GOT3 (cell line): ENCODE data around the gene TLN1.

Experiments used
- DNase-seq: peaks from one replicate; lab custom pipeline; 2025; ENCODE audit warnings: mixed read lengths; lab: John Stamatoyannopoulos, UW

The TLN1 gene

DNA sequence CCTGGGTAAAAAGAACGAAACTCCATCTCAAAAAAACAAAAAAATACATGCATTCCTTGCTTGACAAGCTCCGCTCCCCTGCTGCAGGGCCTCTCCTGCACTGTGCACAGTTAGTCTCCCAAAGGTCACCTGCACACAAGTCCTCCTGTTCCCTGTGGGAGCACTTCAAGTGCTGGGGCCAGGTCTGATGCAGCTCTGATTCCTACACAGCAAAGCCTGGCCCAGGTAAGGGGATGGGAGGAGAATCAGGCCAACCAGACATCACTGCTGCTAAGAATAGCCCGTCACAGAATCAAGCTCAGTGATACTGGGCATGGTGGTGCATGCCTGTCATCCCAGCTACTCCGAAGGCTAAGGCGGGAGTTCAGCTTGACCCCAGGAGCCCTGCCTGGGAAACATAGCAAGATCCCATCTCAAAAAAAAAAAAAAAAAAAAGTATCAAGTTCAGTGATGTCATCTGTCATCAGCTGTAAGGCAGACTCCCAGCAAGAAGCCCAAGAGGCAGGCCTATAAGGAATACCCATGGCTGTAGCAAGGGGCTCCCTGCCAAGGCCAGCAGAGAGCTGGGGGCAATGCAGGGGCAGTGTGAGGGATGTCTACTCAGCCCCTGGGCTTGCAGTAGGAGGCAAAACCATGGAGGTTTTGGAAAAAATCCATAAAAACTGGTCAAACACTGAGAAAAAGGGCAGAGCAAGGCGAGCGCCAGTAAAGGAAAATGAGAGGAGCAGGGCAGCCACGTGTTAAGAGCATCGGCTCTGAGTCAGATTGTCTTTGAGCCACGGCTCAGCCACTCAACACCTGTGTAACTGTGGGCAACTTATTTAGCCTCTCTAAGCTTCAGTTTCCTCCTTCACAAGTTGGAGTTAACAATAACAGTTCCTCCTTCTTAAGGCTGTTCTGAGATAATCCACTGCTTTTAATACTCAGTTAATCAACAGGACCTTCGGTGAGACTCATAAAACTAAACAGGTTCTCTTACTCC is 45.5 kb downstream of the TLN1 start:
- no peak for DNase-seq

DNA sequence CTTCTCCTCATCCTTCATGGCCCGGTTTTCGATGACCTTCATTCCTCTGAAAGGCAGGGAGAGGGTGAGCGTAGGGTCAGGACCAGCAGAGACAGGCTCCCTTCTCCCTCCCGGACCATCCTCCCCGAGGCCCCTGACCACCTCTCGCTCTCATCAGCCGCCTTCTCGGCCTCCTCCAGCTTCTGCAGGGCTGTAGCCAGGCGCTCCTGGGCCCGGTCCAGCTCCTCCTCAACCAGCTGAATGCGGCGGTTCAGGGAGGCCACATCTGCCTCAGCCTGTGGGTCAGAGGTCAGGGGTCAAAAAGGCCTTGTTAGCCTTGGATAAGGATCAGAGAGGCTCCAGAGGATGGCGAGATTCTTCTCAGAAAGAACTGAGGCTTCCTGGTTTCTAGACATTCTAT is 46.5 kb downstream of the TLN1 start:
- no peak for DNase-seq

- no peak for DNase-seq
Measured at GRCh38 chr9:35684921-35685320, 47.1 kb downstream of the TLN1 start.

GRCh38 chr9:35683323-35683722 is 48.7 kb downstream of the TLN1 start:
- DNase-seq, result no peak

GRCh38 chr9:35682520-35683315 is 49.3 kb downstream of the TLN1 start:
- no peak for DNase-seq

- no peak for DNase-seq
Measured at GRCh38 chr9:35682051-35682450, 49.9 kb downstream of the TLN1 start.

GRCh38 chr9:35681341-35682002 is 50.5 kb downstream of the TLN1 start:
- no peak for DNase-seq

DNA sequence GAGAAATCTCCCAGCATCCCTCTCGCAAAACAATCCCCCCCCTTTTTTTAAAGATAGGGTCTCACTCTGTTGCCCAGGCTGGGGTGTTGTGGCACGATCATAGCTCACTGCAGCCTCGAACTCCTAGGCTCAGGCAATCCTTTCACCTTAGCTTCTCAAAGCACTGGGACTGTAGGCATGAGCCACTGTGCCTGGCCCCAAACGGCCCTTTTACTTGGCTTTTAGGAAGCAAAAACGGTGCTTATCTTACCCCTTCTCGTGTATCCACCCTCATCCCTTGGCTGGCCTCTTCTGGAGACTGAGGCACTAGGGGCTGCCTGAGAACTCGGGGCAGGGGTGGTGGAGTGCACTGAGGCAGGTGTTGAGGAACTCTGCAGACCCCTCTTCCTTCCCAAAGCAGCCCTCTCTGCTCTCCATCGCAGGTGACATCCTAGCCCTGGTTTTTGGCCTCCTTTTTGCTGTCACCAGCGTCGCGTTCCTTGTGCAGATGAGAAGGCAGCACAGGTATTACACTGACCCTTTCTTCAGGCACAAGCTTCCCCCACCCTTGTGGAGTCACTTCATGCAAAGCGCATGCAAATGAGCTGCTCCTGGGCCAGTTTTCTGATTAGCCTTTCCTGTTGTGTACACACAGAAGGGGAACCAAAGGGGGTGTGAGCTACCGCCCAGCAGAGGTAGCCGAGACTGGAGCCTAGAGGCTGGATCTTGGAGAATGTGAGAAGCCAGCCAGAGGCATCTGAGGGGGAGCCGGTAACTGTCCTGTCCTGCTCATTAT is 51.5 kb downstream of the TLN1 start:
- no peak for DNase-seq

DNA sequence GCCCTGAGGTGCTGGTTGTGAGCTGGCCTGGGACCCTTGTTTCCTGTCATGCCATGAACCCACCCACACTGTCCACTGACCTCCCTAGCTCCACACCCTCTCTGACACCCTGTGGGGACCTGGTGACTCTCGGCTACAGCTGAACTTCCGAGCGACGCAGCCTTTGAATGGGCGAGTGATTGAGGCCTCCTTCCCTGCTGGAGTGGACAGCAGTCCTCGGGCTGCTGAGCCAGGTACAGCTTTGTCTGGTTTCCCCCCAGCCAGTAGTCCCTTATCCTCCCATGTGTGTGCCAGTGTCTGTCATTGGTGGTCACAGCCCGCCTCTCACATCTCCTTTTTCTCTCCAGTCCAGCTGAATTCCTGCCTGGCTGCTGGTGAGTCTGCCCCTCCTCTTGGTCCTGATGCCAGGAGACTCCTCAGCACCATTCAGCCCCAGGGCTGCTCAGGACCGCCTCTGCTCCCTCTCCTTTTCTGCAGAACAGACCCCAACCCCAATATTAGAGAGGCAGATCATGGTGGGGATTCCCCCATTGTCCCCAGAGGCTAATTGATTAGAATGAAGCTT is 52.1 kb downstream of the TLN1 start:
- no peak for DNase-seq

DNA sequence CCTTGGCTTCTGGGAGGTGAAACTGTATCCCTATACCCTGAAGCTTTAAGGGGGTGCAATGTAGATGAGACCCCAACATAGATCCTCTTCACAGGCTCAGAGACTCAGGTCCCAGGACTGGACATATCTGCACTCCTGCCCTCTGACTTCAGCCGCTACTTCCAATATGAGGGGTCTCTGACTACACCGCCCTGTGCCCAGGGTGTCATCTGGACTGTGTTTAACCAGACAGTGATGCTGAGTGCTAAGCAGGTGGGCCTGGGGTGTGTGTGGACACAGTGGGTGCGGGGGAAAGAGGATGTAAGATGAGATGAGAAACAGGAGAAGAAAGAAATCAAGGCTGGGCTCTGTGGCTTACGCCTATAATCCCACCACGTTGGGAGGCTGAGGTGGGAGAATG is 52.9 kb downstream of the TLN1 start:
- no peak for DNase-seq

DNA sequence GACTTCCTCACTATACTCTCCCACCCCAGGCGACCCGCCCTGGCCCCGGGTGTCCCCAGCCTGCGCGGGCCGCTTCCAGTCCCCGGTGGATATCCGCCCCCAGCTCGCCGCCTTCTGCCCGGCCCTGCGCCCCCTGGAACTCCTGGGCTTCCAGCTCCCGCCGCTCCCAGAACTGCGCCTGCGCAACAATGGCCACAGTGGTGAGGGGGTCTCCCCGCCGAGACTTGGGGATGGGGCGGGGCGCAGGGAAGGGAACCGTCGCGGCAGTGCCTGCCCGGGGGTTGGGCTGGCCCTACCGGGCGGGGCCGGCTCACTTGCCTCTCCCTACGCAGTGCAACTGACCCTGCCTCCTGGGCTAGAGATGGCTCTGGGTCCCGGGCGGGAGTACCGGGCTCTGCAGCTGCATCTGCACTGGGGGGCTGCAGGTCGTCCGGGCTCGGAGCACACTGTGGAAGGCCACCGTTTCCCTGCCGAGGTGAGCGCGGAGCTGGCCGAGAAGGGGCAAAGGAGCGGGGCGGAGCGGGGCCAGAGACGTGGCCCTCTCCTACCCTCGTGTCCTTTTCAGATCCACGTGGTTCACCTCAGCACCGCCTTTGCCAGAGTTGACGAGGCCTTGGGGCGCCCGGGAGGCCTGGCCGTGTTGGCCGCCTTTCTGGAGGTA is 56.1 kb downstream of the TLN1 start:
- no peak for DNase-seq

- DNase-seq, result no peak
Measured at GRCh38 chr9:35675204-35675603, 56.8 kb downstream of the TLN1 start.

- no peak for DNase-seq
Measured at GRCh38 chr9:35674025-35674361, 58.0 kb downstream of the TLN1 start.

DNA sequence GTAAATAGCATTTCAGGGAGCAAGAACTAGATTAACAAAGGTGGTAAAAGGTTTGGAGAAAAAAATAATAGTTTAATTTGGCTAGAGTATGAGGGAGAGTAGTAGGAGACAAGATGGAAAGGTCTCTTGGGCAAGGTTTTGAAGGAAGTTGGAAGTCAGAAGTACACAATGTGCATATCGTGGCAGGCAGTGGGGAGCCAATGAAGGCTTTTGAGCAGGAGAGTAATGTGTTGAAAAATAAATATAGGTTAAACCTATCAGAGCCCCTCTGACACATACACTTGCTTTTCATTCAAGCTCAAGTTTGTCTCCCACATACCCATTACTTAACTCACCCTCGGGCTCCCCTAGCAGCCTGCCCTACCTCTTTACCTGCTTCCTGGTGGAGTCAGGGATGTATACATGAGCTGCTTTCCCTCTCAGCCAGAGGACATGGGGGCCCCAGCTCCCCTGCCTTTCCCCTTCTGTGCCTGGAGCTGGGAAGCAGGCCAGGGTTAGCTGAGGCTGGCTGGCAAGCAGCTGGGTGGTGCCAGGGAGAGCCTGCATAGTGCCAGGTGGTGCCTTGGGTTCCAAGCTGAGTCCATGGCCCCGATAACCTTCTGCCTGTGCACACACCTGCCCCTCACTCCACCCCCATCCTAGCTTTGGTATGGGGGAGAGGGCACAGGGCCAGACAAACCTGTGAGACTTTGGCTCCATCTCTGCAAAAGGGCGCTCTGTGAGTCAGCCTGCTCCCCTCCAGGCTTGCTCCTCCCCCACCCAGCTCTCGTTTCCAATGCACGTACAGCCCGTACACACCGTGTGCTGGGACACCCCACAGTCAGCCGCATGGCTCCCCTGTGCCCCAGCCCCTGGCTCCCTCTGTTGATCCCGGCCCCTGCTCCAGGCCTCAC is 58.6 kb downstream of the TLN1 start, which contains the start of gene CA9:
TSS of gene CA9 (plus strand) at position 797 of the 893 bp plus-strand sequence. CDS start at position 829, 32 bp downstream.
- DNase-seq, result no peak

DNA sequence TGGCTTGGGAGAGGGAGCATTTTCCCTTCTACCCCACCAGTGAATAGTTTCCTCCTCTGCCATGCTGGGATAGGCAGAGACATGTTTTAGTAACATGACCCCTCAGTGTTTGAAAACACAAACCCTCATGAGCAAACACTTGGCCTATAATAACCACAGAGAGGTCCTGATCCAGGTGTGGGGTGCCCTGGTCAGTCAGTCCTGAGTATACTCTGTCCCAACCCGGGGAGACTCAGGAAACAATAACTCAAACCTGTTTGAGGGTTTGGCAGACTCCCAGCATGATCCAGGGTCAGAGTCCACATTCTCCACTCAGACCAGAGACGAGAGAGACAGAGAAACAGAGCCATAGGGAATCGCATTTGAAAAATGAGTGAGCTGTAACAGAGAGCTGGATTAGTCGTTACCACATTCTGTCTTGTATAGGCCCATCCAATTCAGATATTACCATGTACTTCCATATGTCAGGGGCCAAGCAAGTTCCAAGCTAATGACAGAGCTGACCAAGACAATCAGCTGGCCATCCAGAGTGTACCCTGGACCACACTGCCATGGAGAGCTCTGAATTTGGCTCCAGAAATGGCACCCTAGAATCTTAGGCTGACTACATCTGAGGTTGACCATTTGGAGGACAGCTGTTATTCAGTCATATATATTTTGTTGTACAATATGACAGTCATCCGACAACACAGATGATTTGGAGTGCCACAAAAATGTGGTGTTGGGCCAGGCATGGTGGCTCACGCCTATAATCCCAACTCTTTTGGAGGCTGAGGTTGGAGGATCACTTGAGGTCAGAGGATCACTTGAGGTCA is 62.5 kb downstream of the TLN1 start:
- DNase-seq, result no peak

DNA sequence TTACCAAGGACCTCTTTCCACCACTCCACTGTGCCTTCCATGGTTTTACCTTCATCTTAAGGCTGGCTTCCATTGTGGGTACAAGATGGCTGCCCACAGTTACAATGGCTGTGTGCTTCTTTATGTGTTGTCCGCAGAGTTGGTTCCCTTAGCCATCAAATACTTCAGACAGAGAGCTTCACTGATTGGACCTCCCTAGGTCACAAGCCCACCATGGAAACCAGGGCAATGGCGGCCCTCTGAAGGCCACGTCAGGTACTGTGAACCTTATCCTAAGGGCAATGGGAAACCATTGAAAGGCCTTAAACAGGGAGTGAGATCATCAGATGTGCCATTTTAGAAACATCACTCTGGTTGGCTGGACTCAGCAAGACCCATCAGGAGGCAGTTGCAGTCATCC is 64.1 kb downstream of the TLN1 start:
- DNase-seq, result no peak

- DNase-seq, result no peak
Measured at GRCh38 chr9:35666549-35666948, 65.4 kb downstream of the TLN1 start.

DNA sequence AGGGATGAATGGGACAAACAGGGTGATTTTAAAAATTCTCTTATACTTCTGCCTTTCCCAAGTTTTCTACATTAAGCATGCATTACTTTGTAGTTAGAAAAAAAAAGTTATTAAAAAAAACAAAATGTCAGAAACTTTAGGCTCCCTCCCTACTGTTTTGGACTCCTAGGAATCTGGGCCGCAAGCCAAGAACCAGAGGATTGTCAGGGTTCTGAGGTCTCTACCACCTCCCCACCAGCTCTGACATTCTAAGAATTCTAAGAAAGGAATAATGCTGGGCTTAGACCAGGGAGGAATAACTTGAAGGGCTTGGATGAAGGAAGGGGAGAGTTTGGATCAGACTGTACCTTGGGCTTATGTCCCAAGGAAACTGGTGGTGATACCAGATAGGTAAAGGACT is 66.0 kb downstream of the TLN1 start:
- DNase-seq, result no peak

DNA sequence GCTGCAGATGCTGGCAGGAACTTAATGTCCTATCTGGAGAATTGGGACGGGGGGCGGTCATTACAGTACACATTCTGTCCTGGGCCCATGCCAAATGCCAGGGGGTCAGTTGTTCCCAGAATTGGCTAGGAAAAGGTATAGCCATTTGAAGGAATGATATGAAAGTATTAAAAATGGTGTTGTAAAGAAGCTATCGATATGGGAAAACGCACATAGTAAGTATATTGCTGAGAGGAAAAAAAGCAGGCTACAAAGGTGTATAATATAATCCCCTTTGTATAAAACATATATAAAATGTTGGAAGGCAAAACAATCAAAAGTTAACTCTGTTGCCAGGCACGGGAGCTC is 66.5 kb downstream of the TLN1 start:
- no peak for DNase-seq
